ENCODE results near the gene NAPEPLD. TPM values are rescaled to one million over a fixed set of nuclear protein-coding genes. Genes with fewer than 3 reads are reported as not detected.
"Not testable (repeated sequence)": the region's sequence is repeated elsewhere in the genome, so short reads cannot be mapped to it uniquely, and the experiment has no call there.

The NAPEPLD gene
- total RNA-seq, 4 donors from 2014 or later = 10.2 to 22.8 (median 15.4) TPM

GRCh38 chr7:103094102-103094501 is 54.8 kb downstream of the NAPEPLD start:
- 30 to 34% methylated on average over 3 of the region's 3 CpGs for WGBS, 2 donors
- Histone ChIP-seq H3K9me3 (no peaks in the 10 kb centered on the region), H3K4me1 (no peaks in the 10 kb centered on the region), H3K27ac (no peak overlapping the region), H3K36me3 (peaks cover 0 to 65% (median 0%) of the 10 kb centered on the region in 3 donors), H3K4me3 (no peak overlapping the region), H3K27me3 (no peaks in the 10 kb centered on the region)
- no peak for DNase-seq (ENCODE audit: low spot score in 2 of 2)
- TF ChIP-seq CTCF (IDR thresholded peaks at IDR 0.05) (peak in 1 of 5 experiments; percentile 18), POLR2A (IDR thresholded peaks at IDR 0.05) (no peak)

GRCh38 chr7:103093429-103093828 is 55.5 kb downstream of the NAPEPLD start:
- DNase-seq (ENCODE audit: low spot score in 2 of 2) = no peak
- H3K27ac ChIP-seq = no peak overlapping the region
- no peaks in the 10 kb centered on the region for H3K27me3 ChIP-seq
- no peak overlapping the region for H3K4me3 ChIP-seq
- H3K9me3 ChIP-seq = no peaks in the 10 kb centered on the region
- H3K4me1 ChIP-seq = no peaks in the 10 kb centered on the region
- peaks cover 0 to 72% (median 0%) of the 10 kb centered on the region in 3 donors for H3K36me3 ChIP-seq
- WGBS, 2 donors = 26 to 44% methylated on average over 1 of the region's 1 CpG
- TF ChIP-seq CTCF (IDR thresholded peaks at IDR 0.05) (no peak), POLR2A (IDR thresholded peaks at IDR 0.05) (no peak), EP300 (IDR thresholded peaks at IDR 0.05) (no peak)

GRCh38 chr7:103092321-103092720 is 56.6 kb downstream of the NAPEPLD start:
- not testable (repeated sequence) for DNase-seq (ENCODE audit: low spot score in 2 of 2); H3K4me3 ChIP-seq; H3K4me1 ChIP-seq; H3K27ac ChIP-seq; H3K27me3 ChIP-seq; H3K9me3 ChIP-seq
- 59 to 68% methylated on average over 4 of the region's 4 CpGs for WGBS, 2 donors
- H3K36me3 ChIP-seq = peaks cover 0 to 76% (median 6%) of the 10 kb centered on the region in 3 donors

GRCh38 chr7:103083210-103083609 is 65.7 kb downstream of the NAPEPLD start:
- Histone ChIP-seq H3K4me3 (no peak overlapping the region), H3K36me3 (peaks cover 0 to 45% (median 8%) of the 10 kb centered on the region in 3 donors), H3K27me3 (no peaks in the 10 kb centered on the region), H3K27ac (no peak overlapping the region), H3K9me3 (no peaks in the 10 kb centered on the region), H3K4me1 (peaks cover 0 to 4% (median 0%) of the 10 kb centered on the region in 4 donors)
- no peak for DNase-seq (ENCODE audit: low spot score in 2 of 2)
- 93 to 96% methylated on average over 3 of the region's 3 CpGs for WGBS, 2 donors
- TF ChIP-seq CTCF (IDR thresholded peaks at IDR 0.05) = no peak
- TF ChIP-seq POLR2A (IDR thresholded peaks at IDR 0.05) = no peak
- no peak for TF ChIP-seq EP300 (IDR thresholded peaks at IDR 0.05)

- 95 to 100% methylated on average over 1 of the region's 1 CpG for WGBS, 2 donors
- Histone ChIP-seq H3K27me3 (no peaks in the 10 kb centered on the region), H3K27ac (no peak overlapping the region), H3K9me3 (no peaks in the 10 kb centered on the region), H3K36me3 (peaks cover 0 to 38% (median 4%) of the 10 kb centered on the region in 3 donors), H3K4me1 (peaks cover 0 to 11% (median under 1%) of the 10 kb centered on the region in 4 donors), H3K4me3 (no peak overlapping the region)
- no peak for DNase-seq (ENCODE audit: low spot score in 2 of 2)
- TF ChIP-seq CTCF (IDR thresholded peaks at IDR 0.05) (no peak), POLR2A (IDR thresholded peaks at IDR 0.05) (no peak), EP300 (IDR thresholded peaks at IDR 0.05) (no peak)
These were observed 66.4 kb downstream of the NAPEPLD start for GRCh38 chr7:103082497-103082896.

GRCh38 chr7:103080923-103081322 is 68.0 kb downstream of the NAPEPLD start:
- H3K4me1 ChIP-seq = peaks cover 0 to 26% (median 8%) of the 10 kb centered on the region in 4 donors
- H3K36me3 ChIP-seq = peaks cover 0 to 25% (median 0%) of the 10 kb centered on the region in 3 donors
- no peak overlapping the region for H3K27ac ChIP-seq
- H3K9me3 ChIP-seq = no peaks in the 10 kb centered on the region
- H3K4me3 ChIP-seq = no peak overlapping the region
- H3K27me3 ChIP-seq = no peaks in the 10 kb centered on the region
- TF ChIP-seq CTCF (IDR thresholded peaks at IDR 0.05) (no peak), EP300 (IDR thresholded peaks at IDR 0.05) (no peak), POLR2A (IDR thresholded peaks at IDR 0.05) (no peak)
- WGBS, 2 donors = 94 to 95% methylated on average over 2 of the region's 2 CpGs
- DNase-seq (ENCODE audit: low spot score in 2 of 2) = no peak

Measured in tibial nerve (tissue), 4 donors.